Prostate gland (tissue), 2 donors: ENCODE data around the gene ENGASE.

Experiments
- POLR2A ChIP-seq: fragments of 450-650 bp; IDR thresholded peaks from one replicate; pipeline ENCODE4 v1.6.1; 2016; ENCODE audit warnings: antibody characterized with exemption, mild to moderate bottlenecking
- TF ChIP-seq, protein P1 (sequence below), 4 experiments: fragments of 200-600 bp in 2 of 4; fragments of 450-650 bp in 2 of 4; sonication (generic) in 2 of 4; IDR thresholded peaks; 1 replicate in 3 of 4; 2 replicates in 1 of 4; pipeline ENCODE4 v1.5.1; 2016 to 2019; ENCODE audit warnings: antibody characterized with exemption in 4 of 4, mild to moderate bottlenecking in 2 of 4, moderate library complexity in 2 of 4

DNA sequence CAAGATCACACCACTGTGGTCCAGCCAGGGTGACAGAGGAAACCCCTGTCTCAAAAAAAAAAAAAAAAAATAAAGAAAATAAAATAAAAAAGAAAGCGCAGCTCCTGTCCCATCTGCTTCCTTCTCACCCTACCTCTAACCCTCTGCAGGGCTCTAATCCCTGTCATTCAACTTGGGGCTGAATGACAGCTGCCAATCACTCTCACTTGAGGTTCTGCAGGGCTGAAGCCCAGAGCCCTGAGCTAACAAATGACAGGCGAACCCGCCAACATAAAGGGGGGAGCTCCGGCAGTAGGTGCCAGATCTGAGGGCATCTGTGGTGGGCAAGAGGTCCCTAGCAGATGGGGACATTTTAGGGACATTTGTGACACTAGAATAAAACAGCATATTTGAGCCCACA, 44.3 kb downstream of the ENGASE start:
- TF ChIP-seq, protein P1, sequence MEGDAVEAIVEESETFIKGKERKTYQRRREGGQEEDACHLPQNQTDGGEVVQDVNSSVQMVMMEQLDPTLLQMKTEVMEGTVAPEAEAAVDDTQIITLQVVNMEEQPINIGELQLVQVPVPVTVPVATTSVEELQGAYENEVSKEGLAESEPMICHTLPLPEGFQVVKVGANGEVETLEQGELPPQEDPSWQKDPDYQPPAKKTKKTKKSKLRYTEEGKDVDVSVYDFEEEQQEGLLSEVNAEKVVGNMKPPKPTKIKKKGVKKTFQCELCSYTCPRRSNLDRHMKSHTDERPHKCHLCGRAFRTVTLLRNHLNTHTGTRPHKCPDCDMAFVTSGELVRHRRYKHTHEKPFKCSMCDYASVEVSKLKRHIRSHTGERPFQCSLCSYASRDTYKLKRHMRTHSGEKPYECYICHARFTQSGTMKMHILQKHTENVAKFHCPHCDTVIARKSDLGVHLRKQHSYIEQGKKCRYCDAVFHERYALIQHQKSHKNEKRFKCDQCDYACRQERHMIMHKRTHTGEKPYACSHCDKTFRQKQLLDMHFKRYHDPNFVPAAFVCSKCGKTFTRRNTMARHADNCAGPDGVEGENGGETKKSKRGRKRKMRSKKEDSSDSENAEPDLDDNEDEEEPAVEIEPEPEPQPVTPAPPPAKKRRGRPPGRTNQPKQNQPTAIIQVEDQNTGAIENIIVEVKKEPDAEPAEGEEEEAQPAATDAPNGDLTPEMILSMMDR (IDR thresholded peaks at IDR 0.05), result no peak
- TF ChIP-seq POLR2A, result no peak
